Ammon's horn (tissue), 1 donor: Measurements from ENCODE around the gene UBL7.

Source experiments
- DNase-seq: peaks from one replicate; pipeline ENCODE4 v3.0.0-alpha.2; 2016; ENCODE audit warnings: low spot score

The UBL7 gene

GRCh38 chr15:74422652-74423430 lies 38.1 kb downstream of the UBL7 start:
- DNase-seq: peak; percentile 84

DNA sequence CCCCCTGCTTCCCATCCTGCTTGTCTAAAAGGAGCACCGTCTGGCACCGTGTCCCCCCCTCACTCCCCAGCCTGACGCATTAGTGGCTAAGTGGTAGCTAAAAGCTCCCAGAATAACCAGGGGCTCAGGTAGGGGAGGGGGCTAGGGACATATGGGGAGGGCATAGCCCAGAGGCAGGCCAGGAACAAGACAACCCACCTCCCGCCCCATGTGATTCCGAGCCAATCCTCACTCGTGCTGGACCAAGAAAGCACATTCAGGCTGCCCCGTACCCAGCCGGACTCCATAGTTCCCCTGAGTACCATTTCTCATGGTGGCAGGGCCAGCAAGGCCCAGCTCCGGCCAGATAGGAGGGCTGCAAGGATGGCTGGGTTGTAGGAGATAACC lies 38.7 kb downstream of the UBL7 start:
- no peak for DNase-seq

DNA sequence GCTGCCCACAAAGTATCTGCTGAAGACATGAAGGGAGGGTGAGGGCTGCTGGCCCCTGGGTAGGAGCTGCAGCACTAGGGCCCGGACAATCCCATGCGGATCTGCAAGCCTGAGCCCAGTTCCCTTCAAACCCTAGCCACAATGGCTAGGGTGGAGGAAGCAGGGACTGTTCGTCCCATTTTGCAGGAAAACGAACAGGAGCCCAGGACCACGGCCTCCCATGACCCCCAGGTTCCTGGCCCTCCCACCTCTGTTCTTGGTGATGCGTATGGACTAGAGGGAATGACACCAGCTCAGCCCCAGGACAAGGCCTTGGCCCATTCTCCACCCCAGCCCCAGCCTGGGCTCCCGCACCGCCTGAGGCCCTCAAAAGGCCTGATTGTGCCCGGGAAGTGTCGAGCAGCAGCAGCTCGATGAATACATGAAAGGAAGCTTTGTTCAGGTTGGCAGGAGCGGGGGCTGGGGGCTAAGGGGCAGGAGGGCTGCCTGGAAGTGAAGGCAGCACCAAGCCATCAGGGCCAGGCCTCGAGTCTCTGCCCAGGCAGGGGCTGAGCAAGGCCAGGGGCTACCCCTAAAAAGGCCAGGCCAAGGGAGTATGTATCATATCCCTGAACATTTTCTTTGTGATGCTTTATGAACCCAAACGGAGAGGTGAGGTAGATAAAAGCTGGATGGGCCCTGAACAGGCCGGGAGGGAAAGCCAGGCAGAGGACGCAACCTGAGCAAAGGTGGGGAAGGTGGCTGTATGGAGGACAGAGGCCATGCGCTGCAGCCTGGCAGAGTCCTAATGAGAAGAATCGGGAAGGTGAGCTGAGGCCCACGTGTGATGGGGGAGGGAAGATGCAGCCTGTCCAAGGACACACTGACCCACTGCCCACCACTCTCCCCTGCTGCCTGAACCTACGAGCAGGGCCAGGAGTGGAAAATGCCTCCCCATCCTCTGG lies 39.4 kb downstream of the UBL7 start:
- peak; percentile 97 for DNase-seq

DNA sequence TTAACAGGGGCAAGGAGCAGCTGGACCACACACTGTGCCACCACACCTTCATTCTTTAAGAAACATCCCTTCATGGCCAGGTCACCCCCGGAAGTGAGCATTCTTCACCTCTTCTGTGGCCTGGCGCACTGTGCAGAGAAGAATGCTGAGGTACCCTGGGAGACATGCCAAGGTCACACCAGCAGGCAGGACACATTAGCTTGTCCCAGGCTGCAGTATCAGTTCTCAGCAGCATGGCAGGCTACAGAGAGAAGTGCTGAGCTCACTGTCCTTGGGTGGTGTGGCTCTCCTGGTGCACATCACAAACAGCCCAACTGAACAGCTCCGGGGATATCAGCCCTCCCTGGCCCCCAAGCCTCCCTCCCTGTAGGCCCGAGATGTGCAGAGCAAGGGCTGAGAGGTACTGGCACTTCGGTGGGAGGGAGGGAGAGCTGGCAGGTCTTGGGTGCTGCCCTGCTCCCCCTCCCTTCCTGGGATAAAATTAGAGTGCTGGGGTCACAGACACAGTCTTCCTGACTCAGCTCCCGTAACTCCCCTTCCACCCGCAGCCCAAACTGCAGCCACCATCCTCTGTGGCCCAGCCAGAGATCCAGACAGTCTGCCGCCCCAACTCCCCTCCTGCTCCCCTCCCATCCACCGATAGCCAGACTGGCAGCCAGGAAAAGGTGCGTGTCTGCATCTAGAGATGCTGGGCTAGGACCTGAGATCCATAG lies 40.6 kb downstream of the UBL7 start:
- DNase-seq: no peak

- DNase-seq: no peak
These were observed 41.5 kb downstream of the UBL7 start for GRCh38 chr15:74419432-74419831.

- no peak for DNase-seq
These were observed 42.2 kb downstream of the UBL7 start for GRCh38 chr15:74418575-74419338.

GRCh38 chr15:74417670-74418069 lies 43.3 kb downstream of the UBL7 start:
- no peak for DNase-seq

- no peak for DNase-seq
These were observed 43.7 kb downstream of the UBL7 start for GRCh38 chr15:74417225-74417624.

DNA sequence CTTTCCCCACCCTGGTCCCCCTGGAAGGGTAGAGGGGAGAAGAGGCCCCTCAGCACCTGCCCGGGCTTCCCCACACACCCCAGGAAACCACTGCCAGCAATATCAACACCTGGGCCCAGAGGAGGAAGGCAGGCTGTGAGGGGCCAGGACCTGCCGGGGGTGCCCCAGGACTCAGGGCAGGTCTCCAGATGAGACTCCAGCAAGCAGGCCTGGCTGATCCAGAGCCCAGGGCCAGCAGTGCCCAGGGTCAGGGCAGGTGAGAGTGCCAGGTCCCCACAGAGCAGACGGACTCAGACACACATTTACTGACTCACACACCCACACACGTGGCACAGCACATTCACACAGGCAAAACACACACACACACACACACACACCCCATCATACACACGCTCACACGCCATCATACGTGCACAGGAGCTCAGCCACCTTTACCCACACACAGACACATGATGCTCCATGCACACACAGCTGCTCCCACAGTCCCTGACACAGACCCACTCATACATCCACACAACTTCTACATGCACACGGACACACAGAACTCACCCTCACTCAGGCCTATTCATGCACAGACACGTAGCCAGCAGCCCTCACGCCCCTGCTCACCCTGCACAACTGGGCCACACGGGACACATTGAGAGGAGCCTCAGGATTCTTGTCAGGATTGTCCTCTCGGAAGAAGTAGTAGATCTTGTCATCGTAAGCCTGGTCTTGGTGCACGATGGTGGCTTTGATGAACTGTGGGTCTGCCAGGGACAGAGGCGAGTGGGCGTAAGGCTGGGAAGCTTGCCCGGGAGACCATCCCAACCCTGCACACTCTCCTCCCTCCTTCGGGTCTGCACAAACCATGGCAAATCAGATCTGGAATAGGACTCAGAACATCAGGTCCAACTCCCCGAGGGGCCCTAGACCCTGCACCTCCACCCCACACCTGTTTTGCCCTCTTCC lies 44.7 kb downstream of the UBL7 start:
- no peak for DNase-seq

GRCh38 chr15:74414603-74415338 lies 46.2 kb downstream of the UBL7 start:
- DNase-seq: no peak

DNA sequence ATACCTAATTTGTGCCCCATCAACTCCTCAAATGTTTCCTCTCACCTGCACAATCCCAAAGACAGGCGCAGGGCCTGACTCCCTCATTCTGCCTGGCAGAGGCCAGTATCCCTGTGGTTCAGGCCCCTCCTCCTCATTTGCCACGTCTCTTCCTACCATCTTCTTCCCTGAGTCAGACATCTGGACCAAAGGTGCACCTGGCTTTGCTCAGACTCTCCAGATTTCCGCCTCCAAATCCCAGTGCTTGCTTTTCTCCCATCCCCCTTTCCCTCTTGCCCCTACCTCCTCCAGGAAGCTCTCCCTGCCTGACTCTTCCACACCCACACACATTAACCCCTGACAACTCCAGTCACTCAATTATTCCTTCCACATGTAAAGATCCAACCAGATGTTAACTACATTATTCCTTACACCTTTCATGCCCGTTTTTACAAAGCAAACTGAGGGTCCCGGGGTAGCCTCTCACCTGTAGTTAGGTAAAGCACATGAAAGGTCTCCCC lies 46.8 kb downstream of the UBL7 start:
- no peak for DNase-seq

GRCh38 chr15:74413350-74414080 lies 47.4 kb downstream of the UBL7 start:
- DNase-seq: no peak

GRCh38 chr15:74412159-74412558 lies 48.8 kb downstream of the UBL7 start:
- no peak for DNase-seq

GRCh38 chr15:74411686-74412085 lies 49.3 kb downstream of the UBL7 start:
- DNase-seq: no peak

DNA sequence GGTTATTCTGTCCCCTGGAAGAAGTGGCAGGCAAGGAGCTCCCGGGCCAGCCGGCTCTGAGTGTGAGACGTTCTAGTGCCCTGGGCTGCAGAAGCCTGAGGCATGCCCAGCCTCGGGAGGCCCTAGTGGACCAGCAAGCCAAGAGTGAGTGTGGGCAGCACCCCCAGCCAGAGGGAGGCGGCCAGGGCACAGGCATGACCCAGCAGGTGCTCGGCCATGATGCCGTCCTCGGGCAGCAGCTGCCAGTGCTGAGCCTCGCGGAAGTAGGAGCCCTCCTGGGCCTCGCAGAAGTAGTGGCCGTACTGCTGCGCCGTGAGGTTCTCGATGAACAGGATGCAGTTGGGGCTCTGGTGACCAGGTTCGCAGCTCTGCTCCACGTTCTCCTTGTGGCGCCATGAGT lies 50.5 kb downstream of the UBL7 start:
- DNase-seq: no peak

- DNase-seq: no peak
These were observed 51.7 kb downstream of the UBL7 start for GRCh38 chr15:74409225-74409624.

- no peak for DNase-seq
These were observed 52.1 kb downstream of the UBL7 start for GRCh38 chr15:74408815-74409214.

- DNase-seq: no peak
These were observed 52.6 kb downstream of the UBL7 start for GRCh38 chr15:74408385-74408784.
